MCF 10A (cell line): ENCODE data around the gene MAPK1. TPM values are rescaled to one million over a fixed set of nuclear protein-coding genes. Genes with fewer than 3 reads are reported as not detected.
A peak's percentile ranks its signal among the peaks of the same experiment; 100 is the strongest.
"Not testable (repeated sequence)": the region's sequence is repeated elsewhere in the genome, so short reads cannot be mapped to it uniquely, and the experiment has no call there.

Experiments
- BruUV-seq: library from RNA; stranded (reverse); fragments of 400-500 nt; replicated peaks from 2 replicates; lab custom pipeline; 2021; lab: Mats Ljungman, UMichigan
- CTCF ChIA-PET: fragments of 300-600 bp; sonication (Branson Sonifier 250); formaldehyde crosslinking; extraction: SDS; loops from one replicate; lab custom pipeline; 2021; ENCODE audit warnings: antibody characterized with exemption, inconsistent platforms; lab: Yijun Ruan, JAX
- POLR2A ChIA-PET: fragments of 300-600, 350-650 bp; sonication (Branson Sonifier 250); formaldehyde crosslinking; extraction: SDS; loops from one replicate; lab custom pipeline; 2020; ENCODE audit warnings: antibody characterized with exemption, inconsistent platforms; lab: Yijun Ruan, JAX
- DNase-seq: peaks from one replicate; pipeline ENCODE4 v3.0.0-alpha.2; 2018; ENCODE audit not compliant: unreplicated experiment
- H3K27ac Mint-ChIP-seq: one replicate; pipeline ENCODE4 v1.8.0; 2022; ENCODE audit warnings: mild to moderate bottlenecking, low read depth, mixed read lengths; ENCODE audit not compliant: unreplicated experiment
- H3K27me3 Mint-ChIP-seq: one replicate; pipeline ENCODE4 v1.8.0; 2022; ENCODE audit warnings: mixed read lengths; ENCODE audit not compliant: insufficient read depth, unreplicated experiment
- H3K36me3 Mint-ChIP-seq: one replicate; pipeline ENCODE4 v1.8.0; 2022; ENCODE audit warnings: mild to moderate bottlenecking, moderate library complexity, mixed read lengths; ENCODE audit not compliant: insufficient read depth, unreplicated experiment
- H3K4me1 Mint-ChIP-seq: one replicate; pipeline ENCODE4 v1.8.0; 2022; ENCODE audit warnings: mixed read lengths; ENCODE audit not compliant: insufficient read depth, unreplicated experiment
- H3K4me3 Mint-ChIP-seq: one replicate; pipeline ENCODE4 v1.8.0; 2022; ENCODE audit warnings: mild to moderate bottlenecking, moderate library complexity, mixed read lengths; ENCODE audit not compliant: unreplicated experiment
- H3K9me3 Mint-ChIP-seq: one replicate; pipeline ENCODE4 v1.8.0; 2022; ENCODE audit warnings: mixed read lengths; ENCODE audit not compliant: unreplicated experiment
- intact Hi-C: fragments of 100-400 bp; cut with micrococcal nuclease; formaldehyde crosslinking; loops from 2 replicates; pipeline ENCODE4 v1.14.1; 2022
- total RNA-seq: library from RNA; stranded (reverse); gene quantifications from 2 replicates; pipeline ENCODE4 v1.2.3, GENCODE V29; 2022
- TF ChIP-seq, protein P1 (sequence below): fragments of 200-600 bp; IDR thresholded peaks from one replicate; pipeline ENCODE4 v1.8.0; 2022; ENCODE audit warnings: antibody characterized with exemption, mild to moderate bottlenecking; ENCODE audit not compliant: unreplicated experiment

The MAPK1 gene
- total RNA-seq, 1 experiment from 2014 or later = 123 TPM

DNA sequence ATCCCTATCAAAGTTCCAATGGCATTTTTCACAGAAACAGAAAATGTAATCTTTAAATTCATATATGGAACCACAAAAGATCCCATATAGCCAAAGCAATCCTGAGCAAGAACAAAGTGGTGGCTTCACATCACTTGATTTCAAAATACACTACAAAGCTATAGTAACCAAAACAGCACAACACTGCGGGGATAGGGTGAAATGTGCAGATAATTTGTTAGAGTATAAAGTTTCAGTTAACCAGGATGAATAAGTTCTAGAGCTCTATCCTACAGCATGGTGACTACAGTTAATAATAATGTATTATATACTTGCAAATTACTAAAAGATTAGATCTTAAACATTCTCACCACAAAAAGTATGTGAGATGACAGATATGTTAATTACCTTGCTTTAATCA is 55.5 kb downstream of the MAPK1 start:
- POLR2A ChIA-PET = no interaction called here
- no peaks in the 10 kb centered on the region for H3K9me3 Mint-ChIP-seq
- H3K36me3 Mint-ChIP-seq = peaks cover 7% of the 10 kb centered on the region
- no peak for DNase-seq
- TF ChIP-seq, protein P1, sequence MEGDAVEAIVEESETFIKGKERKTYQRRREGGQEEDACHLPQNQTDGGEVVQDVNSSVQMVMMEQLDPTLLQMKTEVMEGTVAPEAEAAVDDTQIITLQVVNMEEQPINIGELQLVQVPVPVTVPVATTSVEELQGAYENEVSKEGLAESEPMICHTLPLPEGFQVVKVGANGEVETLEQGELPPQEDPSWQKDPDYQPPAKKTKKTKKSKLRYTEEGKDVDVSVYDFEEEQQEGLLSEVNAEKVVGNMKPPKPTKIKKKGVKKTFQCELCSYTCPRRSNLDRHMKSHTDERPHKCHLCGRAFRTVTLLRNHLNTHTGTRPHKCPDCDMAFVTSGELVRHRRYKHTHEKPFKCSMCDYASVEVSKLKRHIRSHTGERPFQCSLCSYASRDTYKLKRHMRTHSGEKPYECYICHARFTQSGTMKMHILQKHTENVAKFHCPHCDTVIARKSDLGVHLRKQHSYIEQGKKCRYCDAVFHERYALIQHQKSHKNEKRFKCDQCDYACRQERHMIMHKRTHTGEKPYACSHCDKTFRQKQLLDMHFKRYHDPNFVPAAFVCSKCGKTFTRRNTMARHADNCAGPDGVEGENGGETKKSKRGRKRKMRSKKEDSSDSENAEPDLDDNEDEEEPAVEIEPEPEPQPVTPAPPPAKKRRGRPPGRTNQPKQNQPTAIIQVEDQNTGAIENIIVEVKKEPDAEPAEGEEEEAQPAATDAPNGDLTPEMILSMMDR = no peak
- CTCF ChIA-PET = interaction anchor here (0.6 kb wide), 1 partner anchor 54 kb away, joined by 3 read pairs; no protein-coding TSS in a partner anchor
- H3K4me1 Mint-ChIP-seq = peaks cover 16% of the 10 kb centered on the region
- H3K27ac Mint-ChIP-seq = no peak overlapping the region
- intact Hi-C loops = no loop called here
- H3K4me3 Mint-ChIP-seq = no peak overlapping the region
- H3K27me3 Mint-ChIP-seq = no peaks in the 10 kb centered on the region
- BruUV-seq = no TSS peak

DNA sequence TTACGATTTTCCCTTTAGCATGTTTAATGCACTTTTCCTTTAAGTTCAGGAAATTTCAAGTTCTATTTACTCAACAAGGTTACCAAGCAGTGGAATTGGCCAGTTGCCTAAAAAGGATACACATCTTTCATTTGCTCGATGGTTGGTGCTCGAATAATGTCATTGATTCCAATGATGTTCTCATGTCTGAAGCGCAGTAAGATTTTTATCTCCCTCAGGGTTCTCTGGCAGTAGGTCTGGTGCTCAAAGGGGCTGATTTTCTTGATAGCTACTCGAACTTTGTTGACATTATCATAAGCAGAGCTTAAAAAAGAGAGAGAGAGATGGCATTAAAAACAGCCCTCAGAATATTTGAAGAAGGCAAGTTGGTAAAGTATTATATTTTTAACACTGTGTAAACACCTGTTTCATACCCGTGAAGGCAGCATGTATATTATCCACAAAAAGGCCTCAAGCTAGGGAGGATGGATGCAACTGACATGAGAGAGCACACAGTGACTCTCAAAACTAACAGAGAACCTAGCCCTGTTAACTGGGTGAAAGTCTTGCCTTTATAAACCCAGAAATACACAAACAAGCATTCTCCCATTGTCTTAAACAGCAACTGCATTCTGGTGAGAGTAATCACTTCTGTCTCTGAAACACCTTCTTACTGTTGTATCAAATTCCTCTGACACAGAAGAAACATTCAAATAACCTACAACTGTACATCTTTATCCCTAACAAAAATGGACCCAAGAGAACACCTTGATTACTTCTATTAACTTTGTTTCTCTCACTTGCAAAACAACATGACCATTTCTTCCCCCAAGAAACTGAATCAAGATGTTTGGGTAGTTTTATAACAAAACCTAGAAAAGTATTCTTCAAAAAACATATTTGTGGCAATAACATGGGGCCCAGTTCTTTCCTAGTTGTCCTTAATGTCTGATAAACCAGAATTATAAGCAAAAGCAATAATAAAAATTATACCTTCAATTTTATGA is 59.6 kb downstream of the MAPK1 start:
- POLR2A ChIA-PET = interaction anchor here (1.6 kb wide), 1 partner anchor 72 kb away, joined by 3 read pairs; the partner anchor contains the start of gene YPEL1
- peak overlapping the region; percentile 40 for H3K27ac Mint-ChIP-seq
- DNase-seq = no peak
- CTCF ChIA-PET = interaction anchor here (0.5 to 1.1 kb wide), 2 partner anchors 12 to 54 kb away, joined by 4 read pairs; no protein-coding TSS in a partner anchor
- no peaks in the 10 kb centered on the region for H3K27me3 Mint-ChIP-seq
- peaks cover 49% of the 10 kb centered on the region for H3K36me3 Mint-ChIP-seq
- TF ChIP-seq, protein P1 = no peak
- no peak overlapping the region for H3K4me3 Mint-ChIP-seq
- H3K4me1 Mint-ChIP-seq = peaks cover 5% of the 10 kb centered on the region
- BruUV-seq = no TSS peak
- no peaks in the 10 kb centered on the region for H3K9me3 Mint-ChIP-seq
- intact Hi-C loops = no loop called here

GRCh38 chr22:21805325-21805724 is 62.1 kb downstream of the MAPK1 start:
- CTCF ChIA-PET = interaction anchor here (0.7 kb wide), 1 partner anchor 132 kb away, joined by 5 read pairs; no protein-coding TSS in a partner anchor
- H3K36me3 Mint-ChIP-seq = peaks cover 63% of the 10 kb centered on the region
- POLR2A ChIA-PET, H3K27ac Mint-ChIP-seq, H3K9me3 Mint-ChIP-seq, H3K27me3 Mint-ChIP-seq, H3K4me1 Mint-ChIP-seq, DNase-seq, intact Hi-C loops, BruUV-seq, H3K4me3 Mint-ChIP-seq: not testable (repeated sequence)

DNA sequence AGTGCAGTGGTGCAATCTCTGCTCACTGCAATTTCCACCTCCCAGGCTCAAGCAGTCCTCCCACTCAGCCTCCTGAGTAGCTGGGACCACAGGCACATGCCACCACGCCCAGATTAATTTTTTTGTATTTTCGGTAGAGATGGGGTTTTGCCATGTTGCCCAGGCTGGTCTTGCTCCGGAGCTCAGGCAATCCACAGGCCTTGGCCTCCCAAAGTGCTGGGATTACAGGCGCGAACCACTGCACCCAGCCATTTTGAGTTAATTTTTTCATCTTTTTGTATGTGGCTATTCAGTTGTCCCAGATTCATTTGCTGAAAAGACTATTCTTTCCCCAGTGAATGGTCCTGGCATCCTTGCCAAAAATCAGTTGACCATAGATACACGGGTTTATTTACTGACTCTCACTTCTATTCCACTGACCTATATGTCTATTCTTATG is 63.6 kb downstream of the MAPK1 start:
- Mint-ChIP-seq H3K4me1 (no peaks in the 10 kb centered on the region), H3K4me3 (no peak overlapping the region), H3K27me3 (no peaks in the 10 kb centered on the region), H3K36me3 (peaks cover 71% of the 10 kb centered on the region), H3K9me3 (no peaks in the 10 kb centered on the region), H3K27ac (no peak overlapping the region)
- TF ChIP-seq, protein P1 = no peak
- POLR2A ChIA-PET = no interaction called here
- intact Hi-C loops = no loop called here
- DNase-seq = no peak
- CTCF ChIA-PET = interaction anchor here (0.6 kb wide), 1 partner anchor 444 kb away, joined by 3 read pairs; no protein-coding TSS in a partner anchor
- BruUV-seq = no TSS peak
